HG02642 (cell line): ENCODE data around the gene PSMD9.
"Not testable (repeated sequence)": the region's sequence is repeated elsewhere in the genome, so short reads cannot be mapped to it uniquely, and the experiment has no call there.

Source experiments
- ATAC-seq: cut with Tn5 transposase; IDR thresholded peaks from one replicate; pipeline ENCODE4 v1.9.1; 2021; ENCODE audit warnings: mild to moderate bottlenecking; ENCODE audit not compliant: unreplicated experiment, poor library complexity

The PSMD9 gene

GRCh38 chr12:121872546-121873215 lies 15.9 kb upstream of the PSMD9 start:
- no peak for ATAC-seq

- ATAC-seq = no peak
Observed at GRCh38 chr12:121873216-121873569, 15.4 kb upstream of the PSMD9 start.

DNA sequence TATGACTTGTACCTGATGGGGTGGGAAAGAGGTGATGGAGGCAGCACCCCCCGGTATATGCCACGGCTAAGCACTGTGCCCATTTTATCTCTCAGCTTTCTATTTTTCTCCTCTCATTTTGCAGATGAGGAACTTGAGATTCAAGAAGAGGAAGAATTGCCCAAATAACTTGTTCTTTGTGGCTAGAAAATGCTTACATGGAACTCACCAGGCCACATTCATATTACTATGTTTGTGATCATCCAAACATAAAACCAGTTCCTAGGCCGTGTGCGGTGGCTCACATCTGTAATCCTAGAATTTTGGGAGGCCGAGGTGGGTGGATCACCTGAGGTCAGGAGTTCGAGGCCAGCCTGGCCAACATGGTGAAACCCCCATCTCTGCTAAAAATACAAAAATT lies 14.5 kb upstream of the PSMD9 start:
- ATAC-seq = no peak

DNA sequence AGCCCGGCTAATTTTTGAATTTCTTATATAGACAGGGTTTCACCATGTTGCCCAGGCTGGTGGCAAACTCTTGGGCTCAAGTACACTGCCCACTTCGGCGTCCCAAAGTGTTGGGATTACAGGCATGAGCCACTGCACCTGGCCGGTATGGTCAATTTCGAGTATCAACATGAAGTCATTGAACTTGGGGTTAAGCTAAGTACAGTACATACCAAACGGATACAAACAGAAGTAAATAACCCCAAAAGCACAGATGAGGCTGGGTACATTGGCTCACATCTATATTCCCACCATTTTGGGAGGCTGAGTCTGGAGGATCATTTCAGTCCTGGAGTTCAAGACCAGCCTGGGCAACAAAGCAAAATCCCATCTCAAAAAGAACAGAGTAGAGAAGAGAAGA lies 13.0 kb upstream of the PSMD9 start:
- ATAC-seq = no peak

DNA sequence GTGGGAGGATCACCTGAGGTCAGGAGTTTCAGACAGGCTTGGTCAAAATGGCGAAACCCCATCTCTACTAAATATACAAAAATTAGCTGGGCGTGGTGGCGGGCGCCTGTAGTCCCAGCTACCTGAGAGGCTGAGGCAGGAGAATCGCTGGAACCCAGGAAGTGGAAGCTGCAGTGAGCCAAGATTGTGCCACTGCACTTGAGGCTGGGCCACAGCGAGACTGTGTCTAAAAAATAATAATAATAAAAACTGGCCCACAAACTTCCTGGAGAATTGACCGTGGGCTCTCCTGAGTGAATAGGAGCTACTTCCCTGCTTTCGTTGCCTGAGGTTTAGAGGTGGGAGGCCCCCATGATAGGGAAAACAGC lies 12.5 kb upstream of the PSMD9 start:
- not testable (repeated sequence) for ATAC-seq

GRCh38 chr12:121883315-121883660 lies 5.3 kb upstream of the PSMD9 start:
- no peak for ATAC-seq

- ATAC-seq = not testable (repeated sequence)
Observed at GRCh38 chr12:121885129-121885528, 3.5 kb upstream of the PSMD9 start.

DNA sequence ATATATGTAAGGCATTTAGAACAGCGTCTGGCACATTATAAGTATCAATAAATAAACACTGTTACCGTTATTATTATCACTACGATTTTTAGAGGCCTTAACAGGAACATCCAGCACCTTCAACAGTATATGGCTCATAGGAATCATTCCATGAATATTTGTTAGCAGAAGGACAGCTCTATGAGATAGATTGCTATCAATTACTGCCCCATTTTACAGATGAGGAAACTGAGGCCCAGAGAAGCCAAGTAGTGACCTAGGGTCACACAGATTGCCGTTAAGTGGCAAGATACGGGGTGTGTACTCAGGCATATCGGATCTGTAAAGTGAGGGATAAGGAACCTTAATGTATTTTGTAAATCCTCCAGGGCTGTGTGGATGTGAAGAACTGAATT lies 510 bp upstream of the PSMD9 start:
- no peak for ATAC-seq

DNA sequence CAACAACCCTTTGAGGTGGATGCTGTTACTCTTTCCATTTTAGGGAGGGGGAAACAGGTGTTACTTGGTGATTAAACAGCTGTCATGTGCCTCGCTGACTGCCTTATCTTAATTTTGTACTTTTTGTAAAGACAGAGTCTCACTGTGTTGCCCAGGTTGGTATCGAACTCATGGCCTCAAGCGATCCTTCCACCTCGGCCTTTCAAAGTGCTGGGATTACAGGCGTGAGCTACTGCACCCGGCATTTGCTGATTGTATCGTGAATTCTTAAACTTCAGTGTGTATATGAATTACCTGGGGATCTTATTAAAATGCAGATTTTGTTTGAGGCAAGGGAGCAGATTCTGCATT lies 659 bp downstream of the PSMD9 start:
- ATAC-seq = no peak

- ATAC-seq = not testable (repeated sequence)
Observed at GRCh38 chr12:121889661-121890060, 1.1 kb downstream of the PSMD9 start.

- no peak for ATAC-seq
Observed at GRCh38 chr12:121892673-121893561, 4.3 kb downstream of the PSMD9 start.

DNA sequence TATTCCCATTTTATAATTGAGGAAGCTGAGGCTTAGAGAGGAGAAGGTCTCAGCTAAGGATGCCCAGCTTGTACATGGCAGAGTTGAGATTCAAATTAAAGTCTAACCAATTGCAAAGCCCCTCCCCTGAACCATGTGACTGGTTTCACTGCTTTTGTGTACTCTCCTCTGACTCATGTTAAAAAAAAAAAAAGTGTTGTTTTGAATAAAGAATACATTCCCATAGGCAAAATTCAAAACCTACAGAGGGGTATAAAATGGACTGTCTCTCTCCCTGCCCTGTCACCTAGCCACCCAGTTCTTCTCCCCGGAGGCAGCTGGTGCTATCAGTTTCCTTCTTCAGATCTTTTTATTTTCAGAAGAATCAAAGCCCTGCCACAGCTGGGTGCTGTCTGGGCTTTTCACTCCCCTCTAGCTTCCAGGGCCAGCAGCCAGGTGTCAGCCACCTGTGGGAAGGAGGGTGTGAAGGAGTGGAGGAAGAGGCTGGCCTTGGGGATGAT lies 5.4 kb downstream of the PSMD9 start:
- no peak for ATAC-seq

DNA sequence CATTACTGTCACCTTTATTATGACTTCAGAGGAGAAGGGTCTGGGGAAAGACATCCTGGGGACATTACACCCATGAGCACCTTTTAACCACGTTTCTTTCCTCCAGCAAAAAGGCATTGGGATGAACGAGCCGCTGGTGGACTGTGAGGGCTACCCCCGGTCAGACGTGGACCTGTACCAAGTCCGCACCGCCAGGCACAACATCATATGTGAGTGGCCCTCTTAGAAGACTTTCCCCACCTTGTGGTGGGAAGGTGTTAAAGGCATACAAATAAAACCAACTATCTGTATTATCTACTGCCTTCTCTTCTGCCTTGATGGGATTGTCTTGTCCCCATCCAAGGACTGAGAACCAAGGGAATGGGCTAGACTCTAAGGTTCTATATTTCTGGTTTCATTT lies 6.0 kb downstream of the PSMD9 start:
- no peak for ATAC-seq

DNA sequence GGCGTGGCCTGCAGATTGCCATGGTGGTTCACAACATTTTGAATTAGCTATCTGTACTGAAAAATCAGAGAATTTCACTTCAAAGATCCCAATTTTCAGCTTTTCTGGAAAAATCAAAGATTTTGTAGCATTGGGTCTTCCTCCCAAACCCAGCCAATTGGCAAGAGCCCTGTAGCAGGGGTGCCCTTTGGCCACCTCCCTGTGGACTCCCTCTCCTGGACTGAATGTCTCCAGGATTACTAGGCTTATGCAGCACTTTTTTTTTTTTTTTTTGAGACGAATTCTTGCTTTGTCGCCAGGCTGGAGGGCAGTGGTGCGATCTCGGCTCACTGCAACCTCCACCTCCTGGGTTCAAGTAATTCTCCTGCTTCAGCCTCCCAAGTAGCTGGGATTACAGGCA lies 9.7 kb downstream of the PSMD9 start:
- no peak for ATAC-seq

DNA sequence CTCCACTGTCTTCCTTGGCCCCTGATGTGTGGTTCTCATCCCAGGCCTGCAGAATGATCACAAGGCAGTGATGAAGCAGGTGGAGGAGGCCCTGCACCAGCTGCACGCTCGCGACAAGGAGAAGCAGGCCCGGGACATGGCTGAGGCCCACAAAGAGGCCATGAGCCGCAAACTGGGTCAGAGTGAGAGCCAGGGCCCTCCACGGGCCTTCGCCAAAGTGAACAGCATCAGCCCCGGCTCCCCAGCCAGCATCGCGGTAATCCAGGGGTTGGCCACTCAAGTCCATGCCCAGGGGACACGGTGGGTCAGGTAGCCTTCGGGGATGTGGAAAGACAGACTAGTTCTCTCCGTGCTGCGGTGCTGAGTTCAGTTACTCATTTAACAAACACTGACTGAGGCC lies 11.0 kb downstream of the PSMD9 start:
- ATAC-seq = no peak

- ATAC-seq = no peak
Observed at GRCh38 chr12:121903202-121903601, 14.6 kb downstream of the PSMD9 start.

DNA sequence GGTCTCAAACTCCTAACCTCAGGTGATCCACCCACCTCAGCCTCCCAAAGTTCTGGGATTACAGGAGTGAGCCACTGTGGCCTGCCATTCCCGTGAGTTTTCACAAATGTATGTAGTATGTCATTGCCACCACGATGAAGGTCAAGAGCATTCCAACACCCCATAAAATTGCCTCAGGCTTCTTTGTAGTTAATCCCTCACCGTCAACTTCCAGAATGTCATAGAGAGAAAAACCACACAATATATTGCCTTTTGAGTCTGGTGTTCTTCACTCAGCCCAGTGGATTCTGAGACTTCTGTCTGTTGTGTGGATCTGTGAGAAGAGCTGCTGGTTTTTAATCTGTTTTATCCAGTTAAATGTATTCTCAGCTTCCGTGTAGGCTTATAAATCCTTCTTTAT lies 17.2 kb downstream of the PSMD9 start:
- no peak for ATAC-seq

DNA sequence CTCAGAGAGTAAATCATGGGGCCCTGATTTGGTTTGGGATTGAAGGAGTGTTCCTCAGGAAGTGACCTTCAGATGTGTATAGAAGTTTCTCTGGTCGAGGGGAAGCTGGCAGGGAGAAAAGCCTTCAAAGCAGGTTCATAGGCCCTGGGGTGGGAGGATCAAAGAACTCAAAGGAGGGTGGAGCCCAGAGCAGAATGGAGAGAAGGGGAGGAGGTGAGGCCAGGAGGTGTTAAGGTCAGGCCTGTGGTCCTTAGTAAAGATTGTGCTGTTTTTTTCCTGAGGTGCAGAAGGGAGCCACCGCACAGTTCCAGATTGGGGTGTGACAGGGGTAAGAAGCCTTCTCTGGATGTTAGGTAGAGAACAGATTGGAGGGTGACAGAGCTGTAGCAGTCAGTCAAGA lies 20.1 kb downstream of the PSMD9 start:
- ATAC-seq = no peak

GRCh38 chr12:121911824-121912585 lies 23.4 kb downstream of the PSMD9 start:
- no peak for ATAC-seq

DNA sequence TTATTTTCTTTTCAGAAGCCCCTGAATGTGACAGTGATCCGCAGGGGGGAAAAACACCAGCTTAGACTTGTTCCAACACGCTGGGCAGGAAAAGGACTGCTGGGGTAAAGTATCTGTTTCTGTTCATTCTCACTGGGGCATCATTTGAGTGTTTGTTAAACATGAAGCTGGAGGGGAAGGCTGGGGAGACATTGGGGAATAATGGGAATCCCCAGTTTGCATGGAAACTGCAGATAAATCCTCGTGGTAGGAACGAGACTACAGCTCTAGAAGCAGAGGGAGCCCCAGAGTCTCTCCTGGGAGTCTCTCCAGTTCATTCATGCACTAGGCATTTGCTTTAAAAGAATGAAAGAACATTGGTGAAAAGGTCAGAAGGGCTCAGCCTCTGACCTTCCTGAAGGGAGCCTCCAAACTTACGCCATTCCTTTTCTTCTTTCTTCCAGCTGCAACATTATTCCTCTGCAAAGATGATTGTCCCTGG lies 27.3 kb downstream of the PSMD9 start:
- no peak for ATAC-seq

DNA sequence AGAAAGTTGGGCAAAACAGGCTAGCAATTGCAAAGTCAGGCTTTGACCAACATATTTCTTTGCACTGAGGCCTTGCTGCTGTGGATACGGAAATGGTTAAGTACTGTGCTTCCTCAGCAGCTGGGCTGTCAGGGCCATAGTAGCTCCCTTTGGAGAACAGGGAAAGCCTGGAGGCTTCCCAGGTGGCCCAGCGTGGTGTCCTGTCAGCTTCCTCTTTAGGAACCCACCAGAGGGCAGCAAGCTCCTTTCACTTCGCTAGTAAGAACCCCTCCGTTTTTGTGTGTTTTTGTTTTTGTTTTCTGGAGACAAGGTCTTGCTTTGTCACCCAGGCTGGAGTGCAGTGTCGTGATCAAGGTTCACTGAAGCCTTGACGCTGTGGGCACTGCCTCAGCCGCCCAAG lies 28.1 kb downstream of the PSMD9 start:
- ATAC-seq = no peak
